SK-N-SH treated with all-trans-retinoic acid at 6 μM for 48 hours (cell line): ENCODE results near the gene LCN12.

Experiments
- ATAC-seq: fragments of 200-7000 bp; cut with Tn5 transposase; 3 replicates; pipeline ENCODE4 v1.9.1; 2020; ENCODE audit warnings: mild to moderate bottlenecking, moderate library complexity
- ARNTL ChIP-seq: fragments of 450-650 bp; formaldehyde crosslinking; IDR thresholded peaks from 2 replicates; pipeline ENCODE4 v1.5.0; 2020; ENCODE audit warnings: low read depth, mild to moderate bottlenecking, moderate library complexity, borderline replicate concordance
- CSDC2 ChIP-seq: fragments of 250-450 bp; sonication (Bioruptor Pico); IDR thresholded peaks from 2 replicates; pipeline ENCODE4 v1.5.0; 2020; ENCODE audit warnings: mild to moderate bottlenecking, moderate library complexity
- ESRRG ChIP-seq: fragments of 250-450 bp; sonication (Bioruptor Pico); IDR thresholded peaks from 2 replicates; pipeline ENCODE4 v1.6.1; 2021; ENCODE audit warnings: mild to moderate bottlenecking
- GLIS3 ChIP-seq: fragments of 250-450 bp; sonication (Bioruptor Pico); IDR thresholded peaks from 2 replicates; pipeline ENCODE4 v1.5.0; 2020; ENCODE audit warnings: mild to moderate bottlenecking, moderate library complexity
- ISL1 ChIP-seq: fragments of 250-450 bp; sonication (Bioruptor Pico); IDR thresholded peaks from 2 replicates; pipeline ENCODE4 v2.1.2; 2022; ENCODE audit warnings: mild to moderate bottlenecking, moderate library complexity
- PPARA ChIP-seq: fragments of 250-450 bp; sonication (Bioruptor Pico); IDR thresholded peaks from 2 replicates; pipeline ENCODE4 v1.5.0; 2020; ENCODE audit warnings: mild to moderate bottlenecking, borderline replicate concordance
- SNAI2 ChIP-seq: fragments of 250-450 bp; sonication (Bioruptor Pico); IDR thresholded peaks from 2 replicates; pipeline ENCODE4 v1.5.0; 2020; ENCODE audit warnings: mild to moderate bottlenecking, moderate library complexity
- TCF4 ChIP-seq: fragments of 250-450 bp; sonication (Bioruptor Pico); IDR thresholded peaks from 2 replicates; pipeline ENCODE4 v1.8.0; 2021; ENCODE audit warnings: mild to moderate bottlenecking, moderate library complexity, borderline replicate concordance
- TOX ChIP-seq: fragments of 250-450 bp; sonication (Bioruptor Pico); IDR thresholded peaks from 2 replicates; pipeline ENCODE4 v1.8.0; 2021; ENCODE audit warnings: mild to moderate bottlenecking, moderate library complexity, borderline replicate concordance
- ZC3H10 ChIP-seq: fragments of 250-450 bp; sonication (Bioruptor Pico); IDR thresholded peaks from 2 replicates; pipeline ENCODE4 v1.5.1; 2021; ENCODE audit warnings: mild to moderate bottlenecking, moderate library complexity
- ZFP30 ChIP-seq: fragments of 450-650 bp; formaldehyde crosslinking; IDR thresholded peaks from 2 replicates; pipeline ENCODE4 v1.5.0; 2022; ENCODE audit warnings: mild to moderate bottlenecking, moderate library complexity
- ZNF565 ChIP-seq: fragments of 450-650 bp; formaldehyde crosslinking; conservative IDR thresholded peaks from 2 replicates; pipeline ENCODE4 v1.5.0; 2020; ENCODE audit warnings: low read depth, mild to moderate bottlenecking, moderate library complexity
- ZNF70 ChIP-seq: fragments of 450-650 bp; formaldehyde crosslinking; IDR thresholded peaks from 2 replicates; pipeline ENCODE4 v1.5.0; 2020; ENCODE audit warnings: mild to moderate bottlenecking, moderate library complexity
- ZNF8 ChIP-seq: fragments of 450-650 bp; formaldehyde crosslinking; IDR thresholded peaks from 2 replicates; pipeline ENCODE4 v1.5.0; 2020; ENCODE audit warnings: mild to moderate bottlenecking, moderate library complexity
- TF ChIP-seq, protein P1 (sequence below): fragments of 250-450 bp; sonication (Bioruptor Pico); IDR thresholded peaks from 2 replicates; pipeline ENCODE4 v1.5.0; 2020; ENCODE audit warnings: mild to moderate bottlenecking, moderate library complexity
- TF ChIP-seq, protein P2 (sequence below): fragments of 250-450 bp; sonication (Bioruptor Pico); IDR thresholded peaks from 2 replicates; pipeline ENCODE4 v1.5.1; 2020; ENCODE audit warnings: low read depth, mild to moderate bottlenecking, moderate library complexity
- TF ChIP-seq, protein P3 (sequence below): fragments of 250-450 bp; sonication (Bioruptor Pico); IDR thresholded peaks from 2 replicates; pipeline ENCODE4 v1.8.0; 2020; ENCODE audit warnings: mild to moderate bottlenecking, moderate library complexity, borderline replicate concordance
- TF ChIP-seq, protein P4 (sequence below): fragments of 250-450 bp; sonication (Bioruptor Pico); IDR thresholded peaks from 2 replicates; pipeline ENCODE4 v1.8.0; 2021; ENCODE audit warnings: low read depth, mild to moderate bottlenecking, moderate library complexity, borderline replicate concordance

LCN12 gene

DNA sequence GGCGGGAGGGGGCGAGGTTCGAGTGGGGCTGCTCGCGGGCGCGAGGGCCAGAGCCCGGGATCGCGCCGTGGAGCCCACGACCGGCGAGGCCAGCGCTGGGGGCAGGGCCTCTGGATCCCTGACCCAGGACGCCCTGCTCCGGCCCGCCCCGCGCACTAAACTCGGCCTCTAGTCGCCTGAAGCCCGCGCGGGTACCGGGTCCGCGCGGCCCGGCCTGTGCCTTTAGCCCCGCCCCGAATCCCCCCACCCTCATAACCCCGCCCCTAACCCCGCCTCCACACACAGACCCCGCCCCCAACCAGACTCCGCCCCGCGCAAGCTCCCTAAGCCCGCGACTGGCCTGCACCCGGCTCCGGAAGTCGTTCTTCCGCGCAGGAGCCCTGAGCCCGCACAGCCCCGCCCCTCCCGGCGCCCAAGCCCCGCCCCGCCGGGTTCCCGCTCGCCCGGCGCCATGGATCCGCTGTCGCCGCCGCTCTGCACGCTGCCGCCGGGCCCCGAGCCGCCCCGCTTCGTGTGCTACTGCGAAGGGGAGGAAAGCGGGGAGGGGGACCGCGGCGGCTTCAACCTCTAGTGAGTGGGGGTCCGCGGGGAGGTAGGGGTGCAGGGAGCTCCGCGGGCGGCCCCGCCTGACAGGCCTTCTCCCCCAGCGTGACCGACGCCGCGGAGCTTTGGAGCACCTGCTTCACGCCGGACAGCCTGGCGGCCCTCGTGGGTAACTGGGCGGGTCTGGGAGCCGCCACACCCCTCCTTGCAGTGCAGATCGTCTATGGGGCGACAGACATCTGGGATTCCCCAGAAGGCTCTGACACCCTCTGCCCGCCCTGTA, 40.1 kb downstream of the LCN12 start, which contains the start of gene PAXX (continued):
- TF ChIP-seq, protein P1, sequence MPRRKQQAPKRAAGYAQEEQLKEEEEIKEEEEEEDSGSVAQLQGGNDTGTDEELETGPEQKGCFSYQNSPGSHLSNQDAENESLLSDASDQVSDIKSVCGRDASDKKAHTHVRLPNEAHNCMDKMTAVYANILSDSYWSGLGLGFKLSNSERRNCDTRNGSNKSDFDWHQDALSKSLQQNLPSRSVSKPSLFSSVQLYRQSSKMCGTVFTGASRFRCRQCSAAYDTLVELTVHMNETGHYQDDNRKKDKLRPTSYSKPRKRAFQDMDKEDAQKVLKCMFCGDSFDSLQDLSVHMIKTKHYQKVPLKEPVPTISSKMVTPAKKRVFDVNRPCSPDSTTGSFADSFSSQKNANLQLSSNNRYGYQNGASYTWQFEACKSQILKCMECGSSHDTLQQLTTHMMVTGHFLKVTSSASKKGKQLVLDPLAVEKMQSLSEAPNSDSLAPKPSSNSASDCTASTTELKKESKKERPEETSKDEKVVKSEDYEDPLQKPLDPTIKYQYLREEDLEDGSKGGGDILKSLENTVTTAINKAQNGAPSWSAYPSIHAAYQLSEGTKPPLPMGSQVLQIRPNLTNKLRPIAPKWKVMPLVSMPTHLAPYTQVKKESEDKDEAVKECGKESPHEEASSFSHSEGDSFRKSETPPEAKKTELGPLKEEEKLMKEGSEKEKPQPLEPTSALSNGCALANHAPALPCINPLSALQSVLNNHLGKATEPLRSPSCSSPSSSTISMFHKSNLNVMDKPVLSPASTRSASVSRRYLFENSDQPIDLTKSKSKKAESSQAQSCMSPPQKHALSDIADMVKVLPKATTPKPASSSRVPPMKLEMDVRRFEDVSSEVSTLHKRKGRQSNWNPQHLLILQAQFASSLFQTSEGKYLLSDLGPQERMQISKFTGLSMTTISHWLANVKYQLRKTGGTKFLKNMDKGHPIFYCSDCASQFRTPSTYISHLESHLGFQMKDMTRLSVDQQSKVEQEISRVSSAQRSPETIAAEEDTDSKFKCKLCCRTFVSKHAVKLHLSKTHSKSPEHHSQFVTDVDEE (CRISPR knock-in tag), result no peak
- TF ChIP-seq ARNTL (CRISPR knock-in tag) (no peak), TOX (no peak)
- TF ChIP-seq, protein P2, sequence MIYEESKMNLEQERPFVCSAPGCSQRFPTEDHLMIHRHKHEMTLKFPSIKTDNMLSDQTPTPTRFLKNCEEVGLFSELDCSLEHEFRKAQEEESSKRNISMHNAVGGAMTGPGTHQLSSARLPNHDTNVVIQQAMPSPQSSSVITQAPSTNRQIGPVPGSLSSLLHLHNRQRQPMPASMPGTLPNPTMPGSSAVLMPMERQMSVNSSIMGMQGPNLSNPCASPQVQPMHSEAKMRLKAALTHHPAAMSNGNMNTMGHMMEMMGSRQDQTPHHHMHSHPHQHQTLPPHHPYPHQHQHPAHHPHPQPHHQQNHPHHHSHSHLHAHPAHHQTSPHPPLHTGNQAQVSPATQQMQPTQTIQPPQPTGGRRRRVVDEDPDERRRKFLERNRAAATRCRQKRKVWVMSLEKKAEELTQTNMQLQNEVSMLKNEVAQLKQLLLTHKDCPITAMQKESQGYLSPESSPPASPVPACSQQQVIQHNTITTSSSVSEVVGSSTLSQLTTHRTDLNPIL, result no peak

DNA sequence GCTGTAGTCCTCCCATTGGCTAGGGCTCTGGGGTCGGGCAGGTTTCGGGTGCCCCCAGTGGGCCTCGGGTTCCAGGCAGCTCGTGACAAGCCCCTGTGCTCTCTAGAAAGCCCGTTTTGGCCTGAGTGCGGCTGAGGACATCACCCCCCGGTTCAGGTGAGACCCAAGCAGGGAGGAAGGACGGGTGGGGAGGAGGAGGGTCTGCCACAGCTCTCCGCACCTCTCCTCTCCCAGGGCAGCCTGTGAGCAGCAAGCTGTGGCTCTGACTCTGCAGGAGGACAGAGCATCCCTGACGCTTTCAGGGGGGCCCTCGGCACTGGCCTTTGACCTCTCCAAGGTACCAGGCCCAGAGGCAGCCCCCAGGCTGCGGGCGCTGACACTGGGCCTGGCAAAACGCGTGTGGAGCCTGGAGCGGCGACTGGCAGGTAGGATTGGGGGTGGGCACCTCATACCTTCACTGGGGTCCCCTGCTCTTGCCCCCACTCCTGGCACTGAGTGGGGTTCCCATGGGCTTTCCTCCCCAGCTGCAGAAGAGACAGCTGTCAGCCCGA, 40.8 kb downstream of the LCN12 start:
- ATAC-seq, result no peak

DNA sequence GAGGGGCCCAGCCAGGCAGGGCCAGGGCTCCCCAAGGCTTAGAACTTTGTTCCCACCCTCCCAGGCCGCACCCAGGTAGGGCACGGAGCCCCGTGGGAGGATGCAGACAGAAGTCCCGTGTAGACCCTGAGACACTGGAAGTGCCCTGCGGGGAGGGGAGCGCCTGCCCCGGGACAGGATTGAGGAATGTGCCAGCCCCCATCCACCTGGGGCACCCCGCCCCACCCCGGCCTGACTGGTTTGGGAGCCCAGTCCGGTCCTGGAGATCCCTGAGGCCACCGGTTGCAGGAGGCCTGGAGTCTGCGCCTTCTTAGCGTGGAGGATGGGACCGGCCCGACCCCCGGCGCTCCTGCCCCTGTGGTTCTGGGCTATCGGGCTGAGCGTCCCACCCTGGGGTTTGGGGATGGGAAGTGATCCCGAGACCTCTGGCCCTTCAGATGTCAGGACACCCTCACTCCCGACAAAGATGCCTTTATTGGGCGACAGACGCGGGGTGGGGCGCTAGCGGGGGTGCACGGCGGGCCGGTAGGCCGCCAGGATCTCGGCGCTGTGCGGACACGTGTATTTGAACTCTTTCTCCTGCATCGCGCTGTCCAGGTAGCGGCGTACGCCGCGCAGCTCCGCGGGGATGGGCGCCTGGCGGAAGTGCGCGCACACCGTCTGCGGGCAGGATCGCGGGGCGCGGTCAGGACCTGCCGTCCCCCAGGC, 42.3 kb downstream of the LCN12 start:
- TF ChIP-seq ZFP30 (CRISPR knock-in tag) (no peak), ZNF565 (CRISPR knock-in tag) (no peak), ISL1 (CRISPR knock-in tag) (no peak), PPARA (CRISPR knock-in tag) (no peak), CSDC2 (CRISPR knock-in tag) (no peak), ZNF8 (CRISPR knock-in tag) (no peak), ZNF70 (CRISPR knock-in tag) (no peak), GLIS3 (no peak), TCF4 (CRISPR knock-in tag) (no peak), ESRRG (CRISPR knock-in tag) (no peak)
- TF ChIP-seq, protein P3, sequence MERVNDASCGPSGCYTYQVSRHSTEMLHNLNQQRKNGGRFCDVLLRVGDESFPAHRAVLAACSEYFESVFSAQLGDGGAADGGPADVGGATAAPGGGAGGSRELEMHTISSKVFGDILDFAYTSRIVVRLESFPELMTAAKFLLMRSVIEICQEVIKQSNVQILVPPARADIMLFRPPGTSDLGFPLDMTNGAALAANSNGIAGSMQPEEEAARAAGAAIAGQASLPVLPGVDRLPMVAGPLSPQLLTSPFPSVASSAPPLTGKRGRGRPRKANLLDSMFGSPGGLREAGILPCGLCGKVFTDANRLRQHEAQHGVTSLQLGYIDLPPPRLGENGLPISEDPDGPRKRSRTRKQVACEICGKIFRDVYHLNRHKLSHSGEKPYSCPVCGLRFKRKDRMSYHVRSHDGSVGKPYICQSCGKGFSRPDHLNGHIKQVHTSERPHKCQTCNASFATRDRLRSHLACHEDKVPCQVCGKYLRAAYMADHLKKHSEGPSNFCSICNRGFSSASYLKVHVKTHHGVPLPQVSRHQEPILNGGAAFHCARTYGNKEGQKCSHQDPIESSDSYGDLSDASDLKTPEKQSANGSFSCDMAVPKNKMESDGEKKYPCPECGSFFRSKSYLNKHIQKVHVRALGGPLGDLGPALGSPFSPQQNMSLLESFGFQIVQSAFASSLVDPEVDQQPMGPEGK, result no peak
- TF ChIP-seq, protein P4, sequence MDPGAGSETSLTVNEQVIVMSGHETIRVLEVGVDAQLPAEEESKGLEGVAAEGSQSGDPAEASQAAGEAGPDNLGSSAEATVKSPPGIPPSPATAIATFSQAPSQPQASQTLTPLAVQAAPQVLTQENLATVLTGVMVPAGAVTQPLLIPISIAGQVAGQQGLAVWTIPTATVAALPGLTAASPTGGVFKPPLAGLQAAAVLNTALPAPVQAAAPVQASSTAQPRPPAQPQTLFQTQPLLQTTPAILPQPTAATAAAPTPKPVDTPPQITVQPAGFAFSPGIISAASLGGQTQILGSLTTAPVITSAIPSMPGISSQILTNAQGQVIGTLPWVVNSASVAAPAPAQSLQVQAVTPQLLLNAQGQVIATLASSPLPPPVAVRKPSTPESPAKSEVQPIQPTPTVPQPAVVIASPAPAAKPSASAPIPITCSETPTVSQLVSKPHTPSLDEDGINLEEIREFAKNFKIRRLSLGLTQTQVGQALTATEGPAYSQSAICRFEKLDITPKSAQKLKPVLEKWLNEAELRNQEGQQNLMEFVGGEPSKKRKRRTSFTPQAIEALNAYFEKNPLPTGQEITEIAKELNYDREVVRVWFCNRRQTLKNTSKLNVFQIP, result no peak
- no peak for ATAC-seq

More for the DNA sequence above, 40.8 kb downstream of the LCN12 start:
- no peak for TF ChIP-seq CSDC2 (CRISPR knock-in tag)
- TF ChIP-seq PPARA (CRISPR knock-in tag), result no peak
- TF ChIP-seq, protein P4, result no peak
- no peak for TF ChIP-seq ZC3H10 (CRISPR knock-in tag)
- no peak for TF ChIP-seq ZNF8 (CRISPR knock-in tag)
- TF ChIP-seq SNAI2 (CRISPR knock-in tag), result no peak
- TF ChIP-seq ZNF70 (CRISPR knock-in tag), result no peak
- no peak for TF ChIP-seq TCF4 (CRISPR knock-in tag)
